Measurements from ENCODE around the gene TNS4. TPM values are rescaled to one million over a fixed set of nuclear protein-coding genes. Genes with fewer than 3 reads are reported as not detected.

Gene TNS4
- total and polyA plus RNA-seq, 7 experiments from 2014 or later, result 1.2 to 10.3 (median 1.3) TPM; not detected in 4

- DNase-seq (no peak), ATAC-seq (no peak)
- Histone ChIP-seq H3K4me1 (ENCODE audit: control insufficient read depth in 2 of 2, insufficient read depth in 2 of 2, low read length in 2 of 2) (no peaks in the 10 kb centered on the region), H3K9me3 (ENCODE audit: control insufficient read depth in 2 of 3, low read length in 3 of 3) (no peaks in the 10 kb centered on the region), H3K27me3 (ENCODE audit: control insufficient read depth in 2 of 2, insufficient read depth in 2 of 2, low read length in 2 of 2) (no peaks in the 10 kb centered on the region), H3K27ac (ENCODE audit: low read depth, low read length) (no peak overlapping the region), H3K4me3 (ENCODE audit: low read length) (no peak overlapping the region), H3K36me3 (ENCODE audit: control insufficient read depth in 2 of 3, insufficient read depth in 3 of 3, low read length in 3 of 3) (no peaks in the 10 kb centered on the region)
- H3K4me3 Mint-ChIP-seq, result no peak overlapping the region
- peaks cover 0 to 3% (median 0%) of the 10 kb centered on the region in 7 donors for H3K4me1 Mint-ChIP-seq
- peaks cover 0 to 17% (median 0%) of the 10 kb centered on the region in 5 donors for H3K36me3 Mint-ChIP-seq
- H3K9me3 Mint-ChIP-seq, result no peaks in the 10 kb centered on the region
- intact Hi-C loops (cut with micrococcal nuclease), result no loop called here
- CTCF ChIA-PET, result no interaction called here
- no peaks in the 10 kb centered on the region for H3K27me3 Mint-ChIP-seq
- H3K27ac Mint-ChIP-seq, result peak overlapping the region in 3 of 9 donors; percentile 8 to 51 (median 22)
- POLR2A ChIA-PET, result no interaction called here
Measured at GRCh38 chr17:40458851-40459482, 42.5 kb downstream of the TNS4 start.

GRCh38 chr17:40457964-40458791, 43.2 kb downstream of the TNS4 start:
- no peak for ATAC-seq
- H3K9me3 Mint-ChIP-seq, result no peaks in the 10 kb centered on the region
- no peak overlapping the region for H3K4me3 Mint-ChIP-seq
- Histone ChIP-seq H3K27me3 (ENCODE audit: control insufficient read depth in 2 of 2, insufficient read depth in 2 of 2, low read length in 2 of 2) (no peaks in the 10 kb centered on the region), H3K9me3 (ENCODE audit: control insufficient read depth in 2 of 3, low read length in 3 of 3) (no peaks in the 10 kb centered on the region), H3K4me1 (ENCODE audit: control insufficient read depth in 2 of 2, insufficient read depth in 2 of 2, low read length in 2 of 2) (no peaks in the 10 kb centered on the region), H3K27ac (ENCODE audit: low read depth, low read length) (no peak overlapping the region), H3K4me3 (ENCODE audit: low read length) (no peak overlapping the region), H3K36me3 (ENCODE audit: control insufficient read depth in 2 of 3, insufficient read depth in 3 of 3, low read length in 3 of 3) (no peaks in the 10 kb centered on the region)
- POLR2A ChIA-PET, result interaction anchor here (0.6 kb wide), 1 partner anchor 23 kb away, joined by 5 read pairs; no protein-coding TSS in a partner anchor
- H3K4me1 Mint-ChIP-seq, result peaks cover 0 to 2% (median 0%) of the 10 kb centered on the region in 7 donors
- intact Hi-C loops (cut with micrococcal nuclease), result no loop called here
- no peak for DNase-seq
- peaks cover 0 to 23% (median 0%) of the 10 kb centered on the region in 5 donors for H3K36me3 Mint-ChIP-seq
- H3K27ac Mint-ChIP-seq, result no peak overlapping the region
- H3K27me3 Mint-ChIP-seq, result no peaks in the 10 kb centered on the region
- CTCF ChIA-PET, result interaction anchor here (1.1 kb wide), 1 partner anchor 14 kb away, joined by 3 read pairs; no protein-coding TSS in a partner anchor

GRCh38 chr17:40457369-40457768, 44.1 kb downstream of the TNS4 start:
- no peaks in the 10 kb centered on the region for H3K9me3 ChIP-seq (ENCODE audit: control insufficient read depth in 2 of 3, low read length in 3 of 3)
- Mint-ChIP-seq H3K36me3 (peaks cover 0 to 27% (median 0%) of the 10 kb centered on the region in 5 donors), H3K4me3 (no peak overlapping the region), H3K27me3 (no peaks in the 10 kb centered on the region), H3K27ac (no peak overlapping the region), H3K4me1 (peaks cover 0 to 2% (median 0%) of the 10 kb centered on the region in 7 donors), H3K9me3 (no peaks in the 10 kb centered on the region)
- POLR2A ChIA-PET, result interaction anchor here (0.6 to 0.8 kb wide), 2 partner anchors 22 to 103 kb away, joined by 3 to 5 read pairs; no protein-coding TSS in a partner anchor
- no peaks in the 10 kb centered on the region for H3K4me1 ChIP-seq (ENCODE audit: control insufficient read depth in 2 of 2, insufficient read depth in 2 of 2, low read length in 2 of 2)
- CTCF ChIA-PET, result interaction anchor here (0.5 to 1.2 kb wide), 4 partner anchors 13 to 52 kb away, joined by 3 read pairs; no protein-coding TSS in a partner anchor
- H3K36me3 ChIP-seq (ENCODE audit: control insufficient read depth in 2 of 3, insufficient read depth in 3 of 3, low read length in 3 of 3), result no peaks in the 10 kb centered on the region
- ATAC-seq (no peak), DNase-seq (no peak)
- intact Hi-C loops (cut with micrococcal nuclease), result no loop called here
- no peaks in the 10 kb centered on the region for H3K27me3 ChIP-seq (ENCODE audit: control insufficient read depth in 2 of 2, insufficient read depth in 2 of 2, low read length in 2 of 2)
- no peak overlapping the region for H3K27ac ChIP-seq (ENCODE audit: low read depth, low read length)
- H3K4me3 ChIP-seq (ENCODE audit: low read length), result no peak overlapping the region

GRCh38 chr17:40456396-40456951, 44.9 kb downstream of the TNS4 start:
- DNase-seq (no peak), ATAC-seq (no peak)
- Mint-ChIP-seq H3K27me3 (no peaks in the 10 kb centered on the region), H3K9me3 (no peaks in the 10 kb centered on the region), H3K4me3 (no peak overlapping the region), H3K27ac (no peak overlapping the region), H3K36me3 (peaks cover 0 to 30% (median 0%) of the 10 kb centered on the region in 5 donors), H3K4me1 (peaks cover 0 to 8% (median 0%) of the 10 kb centered on the region in 7 donors)
- H3K36me3 ChIP-seq (ENCODE audit: control insufficient read depth in 2 of 3, insufficient read depth in 3 of 3, low read length in 3 of 3), result no peaks in the 10 kb centered on the region
- intact Hi-C loops (cut with micrococcal nuclease), result no loop called here
- H3K9me3 ChIP-seq (ENCODE audit: control insufficient read depth in 2 of 3, low read length in 3 of 3), result no peaks in the 10 kb centered on the region
- no peak overlapping the region for H3K27ac ChIP-seq (ENCODE audit: low read depth, low read length)
- ChIA-PET POLR2A (interaction anchor here (0.8 kb wide), 1 partner anchor 104 kb away, joined by 3 read pairs; no protein-coding TSS in a partner anchor), CTCF (interaction anchor here (1.2 to 2.2 kb wide), 5 partner anchors 9 to 76 kb away, joined by 3 to 10 read pairs (median 7); no protein-coding TSS in a partner anchor)
- no peaks in the 10 kb centered on the region for H3K27me3 ChIP-seq (ENCODE audit: control insufficient read depth in 2 of 2, insufficient read depth in 2 of 2, low read length in 2 of 2)
- H3K4me1 ChIP-seq (ENCODE audit: control insufficient read depth in 2 of 2, insufficient read depth in 2 of 2, low read length in 2 of 2), result no peaks in the 10 kb centered on the region
- no peak overlapping the region for H3K4me3 ChIP-seq (ENCODE audit: low read length)

GRCh38 chr17:40454613-40454995, 46.8 kb downstream of the TNS4 start:
- ATAC-seq (no peak), DNase-seq (peak in 1 of 9 donors; percentile 4)
- no peaks in the 10 kb centered on the region for H3K9me3 Mint-ChIP-seq
- intact Hi-C loops (cut with micrococcal nuclease), result no loop called here
- no peak overlapping the region for H3K4me3 Mint-ChIP-seq
- no peak overlapping the region for H3K27ac ChIP-seq (ENCODE audit: low read depth, low read length)
- no peaks in the 10 kb centered on the region for H3K36me3 ChIP-seq (ENCODE audit: control insufficient read depth in 2 of 3, insufficient read depth in 3 of 3, low read length in 3 of 3)
- H3K4me1 Mint-ChIP-seq, result peaks cover 0 to 13% (median 0%) of the 10 kb centered on the region in 7 donors
- H3K27ac Mint-ChIP-seq, result peak overlapping the region in 1 of 9 donors; percentile 2
- H3K4me1 ChIP-seq (ENCODE audit: control insufficient read depth in 2 of 2, insufficient read depth in 2 of 2, low read length in 2 of 2), result no peaks in the 10 kb centered on the region
- CTCF ChIA-PET, result interaction anchor here (0.6 to 2.2 kb wide), 3 partner anchors 10 to 78 kb away, joined by 3 to 10 read pairs (median 7); no protein-coding TSS in a partner anchor
- peaks cover 0 to 30% (median 0%) of the 10 kb centered on the region in 5 donors for H3K36me3 Mint-ChIP-seq
- no peak overlapping the region for H3K4me3 ChIP-seq (ENCODE audit: low read length)
- H3K27me3 ChIP-seq (ENCODE audit: control insufficient read depth in 2 of 2, insufficient read depth in 2 of 2, low read length in 2 of 2), result no peaks in the 10 kb centered on the region
- no peaks in the 10 kb centered on the region for H3K27me3 Mint-ChIP-seq
- POLR2A ChIA-PET, result interaction anchor here (1.3 kb wide), 1 partner anchor 72 kb away, joined by 3 read pairs; no protein-coding TSS in a partner anchor
- H3K9me3 ChIP-seq (ENCODE audit: control insufficient read depth in 2 of 3, low read length in 3 of 3), result no peaks in the 10 kb centered on the region

- Histone ChIP-seq H3K4me3 (ENCODE audit: low read length) (no peak overlapping the region), H3K4me1 (ENCODE audit: control insufficient read depth in 2 of 2, insufficient read depth in 2 of 2, low read length in 2 of 2) (no peaks in the 10 kb centered on the region), H3K27me3 (ENCODE audit: control insufficient read depth in 2 of 2, insufficient read depth in 2 of 2, low read length in 2 of 2) (no peaks in the 10 kb centered on the region), H3K9me3 (ENCODE audit: control insufficient read depth in 2 of 3, low read length in 3 of 3) (no peaks in the 10 kb centered on the region), H3K36me3 (ENCODE audit: control insufficient read depth in 2 of 3, insufficient read depth in 3 of 3, low read length in 3 of 3) (no peaks in the 10 kb centered on the region), H3K27ac (ENCODE audit: low read depth, low read length) (no peak overlapping the region)
- ChIA-PET CTCF (no interaction called here), POLR2A (no interaction called here)
- Mint-ChIP-seq H3K4me3 (no peak overlapping the region), H3K36me3 (peaks cover 0 to 28% (median 0%) of the 10 kb centered on the region in 5 donors), H3K9me3 (no peaks in the 10 kb centered on the region), H3K4me1 (peaks cover 0 to 11% (median 0%) of the 10 kb centered on the region in 7 donors), H3K27me3 (no peaks in the 10 kb centered on the region), H3K27ac (peak overlapping the region in 1 of 9 donors; percentile 2)
- DNase-seq (peak in 1 of 9 donors; percentile 6), ATAC-seq (no peak)
- intact Hi-C loops (cut with micrococcal nuclease), result no loop called here
Measured at GRCh38 chr17:40453881-40454612, 47.4 kb downstream of the TNS4 start.
